SJCRH30 (cell line): ENCODE measurements around the gene RNF208. TPM values are rescaled to one million over a fixed set of nuclear protein-coding genes. Genes with fewer than 3 reads are reported as not detected.
"Not testable (repeated sequence)": the region's sequence is repeated elsewhere in the genome, so short reads cannot be mapped to it uniquely, and the experiment has no call there.

Source experiments
- DNase-seq, 2 experiments: peaks; one replicate each; pipeline ENCODE4 v3.0.0-alpha.2; 2015 to 2020
- H3K27ac ChIP-seq: fragments of 250-450 bp; sonication (Bioruptor Pico); 2 replicates; pipeline ENCODE4 v1.5.1; 2020; ENCODE audit warnings: mild to moderate bottlenecking, moderate library complexity
- H3K27me3 ChIP-seq: fragments of 250-450 bp; sonication (Bioruptor Pico); 2 replicates; pipeline ENCODE4 v1.5.1; 2020; ENCODE audit warnings: mild to moderate bottlenecking, moderate library complexity
- H3K36me3 ChIP-seq: fragments of 250-450 bp; sonication (Bioruptor Pico); 2 replicates; pipeline ENCODE4 v1.5.1; 2020; ENCODE audit warnings: mild to moderate bottlenecking, moderate library complexity
- H3K4me1 ChIP-seq: fragments of 250-450 bp; sonication (Bioruptor Pico); 2 replicates; pipeline ENCODE4 v1.5.1; 2020; ENCODE audit warnings: mild to moderate bottlenecking, moderate library complexity
- H3K4me3 ChIP-seq: fragments of 250-450 bp; sonication (Bioruptor Pico); 2 replicates; pipeline ENCODE4 v1.5.1; 2020; ENCODE audit warnings: mild to moderate bottlenecking, moderate library complexity
- H3K9me3 ChIP-seq: fragments of 250-450 bp; sonication (Bioruptor Pico); replicated peaks from 2 replicates; pipeline ENCODE4 v1.5.1; 2020; ENCODE audit warnings: mild to moderate bottlenecking, moderate library complexity
- total RNA-seq: library from RNA; depleted of rRNA; stranded (reverse); fragments of >200 nt; shearing (Covaris generic); gene quantifications from 2 replicates; pipeline ENCODE4 v1.2.3, GENCODE V29; 2014

The RNF208 gene
- total RNA-seq, 1 experiment from 2014 or later, result 0.43 TPM

DNA sequence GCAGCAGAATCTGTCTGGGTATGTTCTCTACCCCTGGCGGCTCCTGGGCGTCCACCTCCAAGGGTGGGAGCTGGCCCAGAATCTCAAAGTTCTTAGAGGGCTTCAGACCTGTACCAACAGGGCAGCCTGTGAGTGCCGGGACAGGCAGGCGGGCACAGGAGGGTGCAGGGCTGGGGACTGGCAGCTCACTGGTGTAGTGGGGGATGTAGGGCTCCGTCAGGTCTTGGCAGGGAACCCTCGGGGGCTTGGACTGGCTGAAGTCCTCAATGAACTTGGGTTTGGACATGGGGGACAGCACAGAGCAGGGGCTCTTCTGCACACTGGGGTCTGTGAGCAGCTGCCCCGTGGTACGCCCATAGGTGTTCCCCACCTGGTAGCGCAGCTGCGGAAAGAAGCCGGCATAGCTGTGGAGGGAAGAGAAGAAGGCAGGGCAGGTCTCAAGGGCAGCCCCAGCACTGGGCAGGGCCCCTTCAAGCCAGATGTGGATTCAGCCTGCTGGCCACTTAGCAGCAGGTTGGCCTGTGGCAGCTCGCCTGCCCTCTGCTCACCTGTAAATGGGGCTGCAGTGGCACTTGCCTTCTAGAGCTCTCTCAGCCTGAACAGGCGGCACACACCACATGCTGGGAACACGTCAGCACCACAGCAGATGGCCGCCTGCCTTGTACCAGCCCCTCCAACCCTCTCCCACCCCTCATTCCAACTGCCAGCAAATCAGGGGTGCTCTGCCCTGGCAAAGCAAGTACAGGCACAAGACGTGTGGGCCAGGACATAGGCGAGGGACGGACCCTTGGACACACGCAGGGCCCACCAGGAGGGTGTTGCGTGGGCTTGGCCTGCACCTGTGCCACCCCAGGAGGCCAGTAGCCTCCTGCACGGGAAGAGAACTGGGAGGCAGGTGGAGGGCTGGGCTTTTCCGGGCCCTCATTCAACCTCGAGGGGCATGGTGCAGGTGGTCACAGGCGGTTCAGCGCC, 23.7 kb upstream of the RNF208 start:
- H3K9me3 ChIP-seq, result no peaks in the 10 kb centered on the region
- H3K4me1 ChIP-seq, result peaks cover 11% of the 10 kb centered on the region; the same call in 1 of the 2 replicates
- no peak overlapping the region for H3K27ac ChIP-seq
- H3K4me3 ChIP-seq, result no peak overlapping the region
- H3K36me3 ChIP-seq, result peaks cover 23% of the 10 kb centered on the region
- DNase-seq, result no peak
- H3K27me3 ChIP-seq, result peaks cover 18% of the 10 kb centered on the region

DNA sequence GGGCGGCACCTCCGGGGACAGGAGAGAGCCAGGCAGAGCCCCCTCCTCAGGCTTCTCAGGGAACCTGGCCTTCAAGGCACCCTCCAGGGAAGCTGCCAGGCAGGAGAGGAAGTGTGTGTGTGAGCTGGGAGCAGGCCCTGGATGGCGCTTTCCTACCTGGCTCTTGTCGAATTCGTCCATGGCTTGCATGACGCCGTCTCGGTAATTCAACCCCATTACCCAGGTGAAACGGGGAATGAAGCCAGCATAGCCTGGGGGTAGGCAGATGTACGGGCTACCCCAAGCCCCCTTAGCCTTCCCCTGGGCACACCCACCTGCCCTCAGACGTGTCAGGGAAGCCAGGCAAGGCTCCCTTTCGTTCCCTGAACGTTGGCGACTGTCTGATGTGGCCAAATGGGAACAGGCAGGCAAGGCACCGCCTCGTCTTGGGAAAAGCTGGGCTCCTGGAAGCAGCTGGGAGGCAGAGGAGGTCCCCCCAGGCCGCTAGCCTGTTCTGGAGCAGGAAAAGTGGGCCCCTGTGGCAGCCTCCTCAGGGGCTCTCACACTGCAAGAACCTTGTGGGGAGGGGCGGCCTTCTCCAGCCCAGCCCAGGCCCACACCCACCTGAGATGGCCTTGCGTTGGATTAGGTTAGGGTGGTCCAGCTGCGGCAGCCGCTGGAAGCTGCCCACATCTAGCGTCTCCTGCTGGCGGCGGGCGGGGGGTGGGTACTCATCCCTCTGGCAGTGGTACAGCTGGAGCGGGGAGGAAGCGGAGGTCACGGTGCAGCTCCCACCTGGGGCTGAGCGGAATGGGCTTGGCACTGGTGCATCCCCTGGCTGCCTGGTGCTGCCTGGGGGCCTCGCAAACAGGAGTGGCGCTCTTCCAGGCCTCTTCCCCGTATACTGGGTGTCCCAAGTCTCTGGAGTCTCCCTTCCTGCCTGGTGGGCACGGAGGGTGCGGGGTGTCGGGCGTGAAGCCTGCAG, 22.7 kb upstream of the RNF208 start:
- no peak overlapping the region for H3K27ac ChIP-seq

DNA sequence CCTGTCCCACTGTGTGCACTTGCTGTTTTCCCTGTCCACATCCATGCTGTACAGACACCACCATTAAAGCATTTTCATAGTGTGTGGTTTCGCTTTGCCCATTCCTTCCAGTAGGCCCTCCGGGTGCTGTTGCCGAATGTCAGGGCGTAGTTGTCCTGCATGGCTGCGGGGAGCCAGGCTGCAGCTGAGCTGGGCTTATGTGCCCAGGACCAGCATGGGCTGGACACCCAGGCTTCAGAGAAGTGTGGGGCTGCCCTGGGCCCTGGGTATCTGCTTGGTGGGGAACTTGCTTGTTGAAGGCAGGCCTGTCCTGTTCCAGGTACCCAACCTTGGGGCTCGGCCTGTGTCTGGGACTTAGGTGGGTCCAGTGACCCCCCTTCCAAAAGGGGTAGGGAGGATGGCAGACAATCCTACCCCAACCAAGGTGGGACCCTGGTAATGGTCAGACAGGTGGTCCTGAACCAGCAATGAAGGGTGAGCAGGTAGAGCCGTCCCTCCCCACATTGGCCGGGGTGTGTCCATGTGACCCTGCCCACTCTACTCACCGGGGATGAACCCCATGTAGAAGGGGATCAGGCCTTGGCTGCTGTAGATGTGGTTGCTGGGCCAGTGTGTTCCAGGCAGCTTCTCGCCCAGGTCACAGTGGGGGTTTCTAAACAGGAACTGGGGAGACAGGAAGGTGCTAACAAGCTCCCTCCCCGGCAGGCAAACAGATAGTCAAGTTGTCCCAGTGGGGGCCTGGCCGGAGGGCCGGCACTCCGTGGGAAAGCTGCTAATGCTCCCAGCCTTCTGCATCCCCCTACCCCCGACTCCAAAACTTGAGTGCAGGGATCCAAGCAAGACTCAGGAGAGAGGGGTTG, 21.8 kb upstream of the RNF208 start:
- H3K4me3 ChIP-seq, result no peak overlapping the region
- no peak for DNase-seq
- peaks cover 23% of the 10 kb centered on the region for H3K36me3 ChIP-seq
- no peaks in the 10 kb centered on the region for H3K9me3 ChIP-seq
- no peak overlapping the region for H3K27ac ChIP-seq
- H3K4me1 ChIP-seq, result peaks cover 15% of the 10 kb centered on the region
- peaks cover 8% of the 10 kb centered on the region; the same call in 1 of the 2 replicates for H3K27me3 ChIP-seq

More for the DNA sequence above, 22.7 kb upstream of the RNF208 start:
- Histone ChIP-seq H3K9me3 (no peaks in the 10 kb centered on the region), H3K4me3 (no peak overlapping the region), H3K27me3 (peaks cover 14% of the 10 kb centered on the region), H3K4me1 (peaks cover 11% of the 10 kb centered on the region; the same call in 1 of the 2 replicates), H3K36me3 (peaks cover 23% of the 10 kb centered on the region)
- DNase-seq, result no peak

DNA sequence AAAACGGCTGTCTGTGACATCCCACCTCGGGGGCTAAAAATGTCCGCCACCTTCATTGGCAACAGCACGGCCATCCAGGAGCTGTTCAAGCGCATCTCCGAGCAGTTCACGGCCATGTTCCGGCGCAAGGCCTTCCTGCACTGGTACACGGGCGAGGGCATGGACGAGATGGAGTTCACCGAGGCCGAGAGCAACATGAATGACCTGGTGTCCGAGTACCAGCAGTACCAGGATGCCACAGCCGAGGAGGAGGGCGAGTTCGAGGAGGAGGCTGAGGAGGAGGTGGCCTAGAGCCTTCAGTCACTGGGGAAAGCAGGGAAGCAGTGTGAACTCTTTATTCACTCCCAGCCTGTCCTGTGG, 21.2 kb upstream of the RNF208 start:
- Histone ChIP-seq H3K36me3 (peaks cover 23% of the 10 kb centered on the region), H3K4me1 (peaks cover 21% of the 10 kb centered on the region)
- H3K27me3 ChIP-seq, DNase-seq, H3K9me3 ChIP-seq, H3K4me3 ChIP-seq, H3K27ac ChIP-seq: not testable (repeated sequence)

DNA sequence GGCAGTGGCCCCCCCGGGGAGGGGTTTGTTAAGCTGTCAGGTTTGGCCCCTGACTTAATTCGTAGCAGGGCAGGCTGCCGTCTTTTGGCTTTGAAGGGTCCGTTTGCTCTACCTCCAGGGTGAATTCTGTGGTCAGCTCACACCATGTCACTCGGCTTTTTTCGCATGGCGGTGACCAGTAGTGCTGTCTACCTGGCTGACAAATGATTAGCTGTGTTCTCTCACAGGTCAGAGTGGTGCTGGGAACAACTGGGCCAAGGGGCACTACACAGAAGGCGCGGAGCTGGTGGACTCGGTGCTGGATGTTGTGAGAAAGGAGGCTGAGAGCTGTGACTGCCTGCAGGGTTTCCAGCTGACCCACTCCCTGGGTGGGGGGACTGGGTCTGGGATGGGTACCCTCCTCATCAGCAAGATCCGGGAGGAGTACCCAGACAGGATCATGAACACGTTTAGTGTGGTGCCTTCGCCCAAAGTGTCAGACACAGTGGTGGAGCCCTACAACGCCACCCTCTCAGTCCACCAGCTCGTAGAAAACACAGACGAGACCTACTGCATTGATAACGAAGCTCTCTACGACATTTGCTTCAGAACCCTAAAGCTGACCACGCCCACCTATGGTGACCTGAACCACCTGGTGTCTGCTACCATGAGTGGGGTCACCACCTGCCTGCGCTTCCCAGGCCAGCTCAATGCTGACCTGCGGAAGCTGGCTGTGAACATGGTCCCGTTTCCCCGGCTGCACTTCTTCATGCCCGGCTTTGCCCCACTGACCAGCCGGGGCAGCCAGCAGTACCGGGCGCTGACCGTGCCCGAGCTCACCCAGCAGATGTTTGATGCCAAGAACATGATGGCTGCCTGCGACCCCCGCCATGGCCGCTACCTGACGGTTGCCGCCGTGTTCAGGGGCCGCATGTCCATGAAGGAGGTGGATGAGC, 20.5 kb upstream of the RNF208 start:
- H3K27ac ChIP-seq, result no peak overlapping the region
- H3K4me1 ChIP-seq, result peaks cover 28% of the 10 kb centered on the region
- peak overlapping the region; percentile 78 for H3K4me3 ChIP-seq
- no peak for DNase-seq
- H3K36me3 ChIP-seq, result peaks cover 23% of the 10 kb centered on the region
- H3K27me3 ChIP-seq, result peaks cover under 1% of the 10 kb centered on the region; the same call in 1 of the 2 replicates
- H3K9me3 ChIP-seq, result no peaks in the 10 kb centered on the region

DNA sequence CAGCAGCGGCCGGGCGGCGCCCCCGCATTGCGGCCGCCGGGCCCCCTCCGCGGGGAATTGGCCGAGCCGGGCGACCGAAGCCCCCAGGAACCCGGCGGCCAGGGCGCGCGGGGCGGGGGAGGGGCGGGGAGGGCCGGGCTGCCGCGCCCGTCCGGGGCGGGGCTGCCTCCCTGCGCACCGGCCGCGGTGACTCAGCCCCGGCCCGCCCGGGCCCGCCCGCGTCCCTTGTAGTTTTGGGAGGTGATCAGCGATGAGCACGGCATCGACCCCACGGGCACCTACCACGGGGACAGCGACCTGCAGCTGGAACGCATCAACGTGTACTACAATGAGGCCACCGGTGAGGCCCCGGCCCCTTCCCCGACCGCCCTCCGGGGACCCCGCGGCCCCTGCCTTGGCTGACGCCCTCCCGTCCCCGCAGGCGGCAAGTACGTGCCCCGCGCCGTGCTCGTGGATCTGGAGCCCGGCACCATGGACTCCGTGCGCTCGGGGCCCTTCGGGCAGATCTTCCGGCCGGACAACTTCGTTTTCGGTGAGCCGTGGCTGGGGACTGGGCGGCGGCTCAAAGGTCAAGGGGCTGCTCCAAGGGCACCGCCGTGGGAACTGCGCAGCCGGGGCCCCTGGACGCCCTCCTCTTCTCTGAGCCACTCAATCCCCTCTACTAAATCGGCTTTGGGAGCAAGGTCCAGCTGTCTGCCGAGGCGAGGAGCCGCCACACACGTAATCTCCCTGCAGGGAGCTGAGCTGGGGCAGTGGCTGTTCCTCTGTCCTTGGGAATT, 19.6 kb upstream of the RNF208 start:
- Histone ChIP-seq H3K4me3 (peak overlapping the region; percentile 78), H3K4me1 (peaks cover 31% of the 10 kb centered on the region), H3K27ac (peak overlapping the region; percentile 36; the same call in 1 of the 2 replicates), H3K27me3 (no peaks in the 10 kb centered on the region), H3K9me3 (no peaks in the 10 kb centered on the region), H3K36me3 (peaks cover 23% of the 10 kb centered on the region)
- DNase-seq, result no peak

DNA sequence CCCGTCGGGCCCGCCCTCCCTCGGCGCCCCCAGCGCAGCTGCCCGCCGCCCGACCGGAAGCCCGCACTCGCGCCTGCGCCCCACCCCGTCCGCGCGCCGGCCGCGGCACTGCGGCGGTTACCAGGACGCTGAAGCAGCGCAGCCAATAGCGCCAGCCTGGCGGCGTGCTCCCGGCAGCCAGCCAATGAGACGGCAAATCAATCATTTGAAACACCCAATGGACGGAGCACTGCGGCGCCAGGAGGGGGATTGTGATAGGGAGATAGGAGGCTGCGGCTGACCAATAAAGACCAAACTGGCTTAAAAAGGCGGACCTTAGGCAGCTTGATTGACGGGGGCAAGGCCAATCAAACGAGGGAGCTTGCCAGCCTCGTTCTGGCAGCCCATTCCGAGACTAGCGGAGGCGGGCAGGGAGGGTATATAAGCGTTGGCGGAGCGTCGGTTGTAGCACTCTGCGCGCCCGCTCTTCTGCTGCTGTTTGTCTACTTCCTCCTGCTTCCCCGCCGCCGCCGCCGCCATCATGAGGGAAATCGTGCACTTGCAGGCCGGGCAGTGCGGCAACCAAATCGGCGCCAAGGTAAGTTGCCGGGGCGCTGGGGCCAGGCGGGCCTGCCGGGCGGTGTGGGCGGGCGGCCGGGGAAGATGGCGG, 18.9 kb upstream of the RNF208 start, which contains the start of gene TUBB4B:
TSS of gene TUBB4B (plus strand) at position 447 of the 649 bp plus-strand sequence. CDS start at position 521, 74 bp downstream.
- H3K4me3 ChIP-seq, result peak within 1 kb of the TSS; percentile 78
- H3K27me3 ChIP-seq, result no peaks in the 10 kb centered on the region
- H3K9me3 ChIP-seq, result no peaks in the 10 kb centered on the region
- H3K4me1 ChIP-seq, result peaks cover 38% of the 10 kb centered on the region
- peak; percentile 100 for DNase-seq
- peaks cover 23% of the 10 kb centered on the region for H3K36me3 ChIP-seq
- peak within 1 kb of the TSS; percentile 88 for H3K27ac ChIP-seq

DNA sequence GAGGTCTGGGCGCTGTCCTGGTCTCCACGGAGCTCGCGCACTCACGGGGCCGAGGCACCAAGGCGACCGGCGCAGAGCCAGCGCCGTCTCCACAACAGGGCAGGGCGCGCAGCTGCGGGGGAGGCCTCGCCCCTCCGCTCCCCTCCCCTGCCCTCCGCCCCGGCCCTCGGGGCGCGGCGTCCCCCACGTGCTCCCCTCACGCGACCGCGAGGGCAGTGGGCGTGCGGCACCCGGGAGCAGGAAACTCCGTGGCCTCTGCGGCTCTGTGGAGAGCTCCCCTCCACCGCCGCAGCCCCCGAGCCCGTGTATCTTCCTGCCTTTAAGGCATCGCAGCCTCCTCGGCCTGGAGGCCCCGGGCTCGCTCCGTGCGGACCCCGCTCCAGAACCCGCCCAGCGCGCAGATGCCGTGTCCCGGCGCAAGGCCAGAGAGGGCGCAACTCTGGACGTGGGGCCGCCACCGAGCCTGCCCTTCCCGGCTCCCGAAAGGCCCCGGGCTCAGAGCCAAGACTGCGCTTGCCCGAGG, 18.3 kb upstream of the RNF208 start:
- Histone ChIP-seq H3K27ac (peak overlapping the region; percentile 88), H3K4me3 (peak overlapping the region; percentile 63), H3K4me1 (peaks cover 41% of the 10 kb centered on the region), H3K27me3 (no peaks in the 10 kb centered on the region), H3K9me3 (no peaks in the 10 kb centered on the region), H3K36me3 (peaks cover 23% of the 10 kb centered on the region)
- DNase-seq, result peak; percentile 81 to 82

DNA sequence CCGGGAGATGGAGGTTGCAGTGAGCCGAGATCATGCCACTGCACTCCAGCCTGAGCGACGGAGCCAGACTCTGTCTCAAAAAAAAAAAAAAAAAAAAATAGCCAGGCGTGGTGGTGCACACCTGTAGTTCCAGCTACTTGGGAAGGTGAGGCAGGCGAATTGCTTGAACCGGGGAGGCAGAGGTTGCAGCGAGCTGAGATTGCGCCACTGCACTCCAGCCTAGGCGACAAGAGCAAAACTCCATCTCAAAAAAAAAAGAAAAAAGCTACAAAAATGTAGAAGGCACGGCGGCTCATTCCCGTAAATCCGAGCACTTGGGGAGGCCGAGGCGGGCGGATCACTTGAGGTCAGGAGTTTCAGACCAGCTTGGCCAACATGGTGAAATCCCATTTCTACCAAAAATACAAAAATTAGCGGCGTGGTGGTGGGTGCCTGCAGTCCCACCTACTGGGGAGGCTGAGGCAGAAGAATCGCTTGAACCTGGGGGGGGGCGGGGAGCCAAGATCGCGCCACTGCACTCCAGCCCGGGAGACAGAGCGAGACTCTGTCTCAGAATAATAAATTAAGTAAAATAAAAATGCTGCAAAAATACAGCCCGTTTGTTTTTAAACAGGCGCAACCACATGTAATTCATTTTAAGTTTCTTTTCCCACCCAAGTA, 17.6 kb upstream of the RNF208 start:
- Histone ChIP-seq H3K4me1 (peaks cover 41% of the 10 kb centered on the region), H3K36me3 (peaks cover 23% of the 10 kb centered on the region), H3K4me3 (peak overlapping the region; percentile 63), H3K27ac (peak overlapping the region; percentile 88)
- not testable (repeated sequence) for H3K9me3 ChIP-seq, H3K27me3 ChIP-seq, DNase-seq

DNA sequence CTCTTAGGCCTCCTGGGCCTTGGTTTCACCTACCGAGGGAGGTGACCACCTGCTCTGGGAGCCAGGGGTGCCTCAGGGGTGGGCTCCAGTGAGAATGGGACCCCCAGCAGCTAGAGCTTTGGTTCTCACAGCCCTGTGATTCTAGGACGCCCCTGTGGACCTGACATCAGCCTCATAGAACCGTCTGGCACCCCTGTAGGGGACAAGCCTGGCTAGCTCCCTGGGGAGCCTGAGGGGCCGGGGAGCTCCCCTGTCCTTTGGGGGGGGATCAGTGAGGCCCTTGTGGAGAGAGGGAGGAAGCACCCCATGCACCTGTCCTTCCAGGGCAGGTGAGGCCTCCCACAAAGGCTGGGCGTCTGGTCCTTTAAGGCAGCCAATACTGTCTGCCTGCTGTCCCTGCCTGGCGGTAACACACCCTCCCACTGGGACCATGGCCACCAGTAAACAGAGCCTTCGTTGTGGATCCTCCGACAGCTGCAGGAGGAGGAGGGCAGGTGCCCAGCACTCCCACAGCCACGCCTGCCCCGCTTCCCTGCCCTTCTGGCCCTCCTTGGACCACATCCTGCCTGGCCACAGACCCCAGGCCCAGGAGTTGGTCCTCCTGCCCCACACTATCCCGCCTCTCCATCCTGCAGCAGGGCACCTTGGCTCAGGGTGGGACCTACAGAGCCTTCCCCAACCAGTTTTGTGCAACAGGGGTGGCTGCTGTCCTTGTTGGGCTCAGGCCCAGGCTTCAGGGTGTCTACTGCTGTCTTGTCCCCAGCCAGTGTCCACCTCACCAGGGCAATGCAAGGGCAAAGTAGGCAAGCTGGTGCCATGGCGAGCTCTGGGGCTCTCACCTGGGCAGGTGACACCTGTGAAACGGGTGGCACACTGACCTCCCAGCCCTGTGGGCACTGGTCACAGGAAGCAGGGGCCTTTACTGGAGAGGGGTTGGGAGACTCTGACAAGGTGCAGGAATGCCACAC, 16.0 kb upstream of the RNF208 start:
- no peak overlapping the region for H3K4me3 ChIP-seq
- peak; percentile 93 to 94 for DNase-seq
- H3K4me1 ChIP-seq, result peaks cover 40% of the 10 kb centered on the region
- H3K9me3 ChIP-seq, result no peaks in the 10 kb centered on the region
- peak overlapping the region; percentile 64 for H3K27ac ChIP-seq
- peaks cover 15% of the 10 kb centered on the region for H3K36me3 ChIP-seq
- H3K27me3 ChIP-seq, result no peaks in the 10 kb centered on the region
